GM12864 (cell line): ENCODE measurements around the gene PPP1R2.

Experiments used
- DNase-seq: peaks from one replicate; pipeline ENCODE4 v3.0.0-alpha.2; 2011; ENCODE audit warnings: low read depth
- H3K4me3 ChIP-seq: 2 replicates; pipeline ENCODE4 v1.5.1; 2011; ENCODE audit warnings: mild to moderate bottlenecking, low read depth, low read length, control low read depth
- CTCF ChIP-seq: IDR thresholded peaks from 2 replicates; pipeline ENCODE4 v1.5.1; 2011; ENCODE audit warnings: low read depth, mild to moderate bottlenecking, moderate library complexity, low read length, control low read depth, inconsistent platforms; ENCODE audit errors: missing control alignments

Gene PPP1R2

GRCh38 chr3:195574497-195575304, 31.6 kb upstream of the PPP1R2 start:
- no peak for TF ChIP-seq CTCF
- no peak for DNase-seq
- H3K4me3 ChIP-seq, result no peak overlapping the region

GRCh38 chr3:195573611-195574496, 30.7 kb upstream of the PPP1R2 start:
- no peak for DNase-seq
- no peak for TF ChIP-seq CTCF
- H3K4me3 ChIP-seq, result no peak overlapping the region

- DNase-seq, result no peak
- TF ChIP-seq CTCF, result no peak
- no peak overlapping the region for H3K4me3 ChIP-seq
Observed at GRCh38 chr3:195571361-195571760, 28.2 kb upstream of the PPP1R2 start.

GRCh38 chr3:195570912-195571311, 27.8 kb upstream of the PPP1R2 start:
- no peak overlapping the region for H3K4me3 ChIP-seq
- no peak for TF ChIP-seq CTCF
- no peak for DNase-seq

- DNase-seq, result no peak
- TF ChIP-seq CTCF, result no peak
- H3K4me3 ChIP-seq, result no peak overlapping the region
Observed at GRCh38 chr3:195570344-195570743, 27.2 kb upstream of the PPP1R2 start.

- no peak overlapping the region for H3K4me3 ChIP-seq
- no peak for DNase-seq
- no peak for TF ChIP-seq CTCF
Observed at GRCh38 chr3:195568630-195569029, 25.5 kb upstream of the PPP1R2 start.

- no peak for DNase-seq
- no peak for TF ChIP-seq CTCF
- H3K4me3 ChIP-seq, result no peak overlapping the region
Observed at GRCh38 chr3:195566797-195567196, 23.7 kb upstream of the PPP1R2 start.
